ENCODE results near the gene PTPRD.
"Not testable (repeated sequence)": the region's sequence is repeated elsewhere in the genome, so short reads cannot be mapped to it uniquely, and the experiment has no call there.

Gene PTPRD

GRCh38 chr9:9319007-9319406, 1293.8 kb downstream of the PTPRD start:
- Histone ChIP-seq H3K4me3 (ENCODE audit: low read depth, low read length) (no peak overlapping the region), H3K4me1 (ENCODE audit: control insufficient read depth, insufficient read depth, low read length) (no peaks in the 10 kb centered on the region), H3K9ac (ENCODE audit: low read depth, low read length) (no peak overlapping the region), H3K27me3 (ENCODE audit: control insufficient read depth, insufficient read depth, low read length) (no peaks in the 10 kb centered on the region), H3K9me3 (ENCODE audit: control insufficient read depth, insufficient read depth, low read length) (no peaks in the 10 kb centered on the region), H3K36me3 (ENCODE audit: control insufficient read depth, insufficient read depth, low read length) (no peaks in the 10 kb centered on the region)

- H3K4me3 ChIP-seq (ENCODE audit: low read depth, low read length); H3K4me1 ChIP-seq (ENCODE audit: control insufficient read depth, insufficient read depth, low read length); H3K36me3 ChIP-seq (ENCODE audit: control insufficient read depth, insufficient read depth, low read length); H3K9ac ChIP-seq (ENCODE audit: low read depth, low read length); H3K9me3 ChIP-seq (ENCODE audit: control insufficient read depth, insufficient read depth, low read length); H3K27me3 ChIP-seq (ENCODE audit: control insufficient read depth, insufficient read depth, low read length): not testable (repeated sequence)
These were observed 1302.1 kb downstream of the PTPRD start for GRCh38 chr9:9310743-9311142.

GRCh38 chr9:9305600-9305999, 1307.2 kb downstream of the PTPRD start:
- Histone ChIP-seq H3K4me3 (ENCODE audit: low read depth, low read length) (no peak overlapping the region), H3K9ac (ENCODE audit: low read depth, low read length) (no peak overlapping the region), H3K4me1 (ENCODE audit: control insufficient read depth, insufficient read depth, low read length) (no peaks in the 10 kb centered on the region), H3K36me3 (ENCODE audit: control insufficient read depth, insufficient read depth, low read length) (no peaks in the 10 kb centered on the region), H3K27me3 (ENCODE audit: control insufficient read depth, insufficient read depth, low read length) (no peaks in the 10 kb centered on the region), H3K9me3 (ENCODE audit: control insufficient read depth, insufficient read depth, low read length) (no peaks in the 10 kb centered on the region)

- no peaks in the 10 kb centered on the region for H3K27me3 ChIP-seq (ENCODE audit: control insufficient read depth, insufficient read depth, low read length)
- no peaks in the 10 kb centered on the region for H3K9me3 ChIP-seq (ENCODE audit: control insufficient read depth, insufficient read depth, low read length)
- H3K36me3 ChIP-seq (ENCODE audit: control insufficient read depth, insufficient read depth, low read length) = no peaks in the 10 kb centered on the region
- no peak overlapping the region for H3K4me3 ChIP-seq (ENCODE audit: low read depth, low read length)
- H3K4me1 ChIP-seq (ENCODE audit: control insufficient read depth, insufficient read depth, low read length) = no peaks in the 10 kb centered on the region
- no peak overlapping the region for H3K9ac ChIP-seq (ENCODE audit: low read depth, low read length)
These were observed 1313.7 kb downstream of the PTPRD start for GRCh38 chr9:9299134-9299533.

GRCh38 chr9:9286001-9286400, 1326.8 kb downstream of the PTPRD start:
- H3K36me3 ChIP-seq (ENCODE audit: control insufficient read depth, insufficient read depth, low read length) = no peaks in the 10 kb centered on the region
- no peak overlapping the region for H3K4me3 ChIP-seq (ENCODE audit: low read depth, low read length)
- H3K9ac ChIP-seq (ENCODE audit: low read depth, low read length) = no peak overlapping the region

GRCh38 chr9:9284201-9284600, 1328.6 kb downstream of the PTPRD start:
- no peaks in the 10 kb centered on the region for H3K9me3 ChIP-seq (ENCODE audit: control insufficient read depth, insufficient read depth, low read length)
- H3K4me3 ChIP-seq (ENCODE audit: low read depth, low read length) = no peak overlapping the region
- no peaks in the 10 kb centered on the region for H3K27me3 ChIP-seq (ENCODE audit: control insufficient read depth, insufficient read depth, low read length)

More at GRCh38 chr9:9286001-9286400, 1326.8 kb downstream of the PTPRD start:
- Histone ChIP-seq H3K4me1 (ENCODE audit: control insufficient read depth, insufficient read depth, low read length) (no peaks in the 10 kb centered on the region), H3K27me3 (ENCODE audit: control insufficient read depth, insufficient read depth, low read length) (no peaks in the 10 kb centered on the region), H3K9me3 (ENCODE audit: control insufficient read depth, insufficient read depth, low read length) (no peaks in the 10 kb centered on the region)

GRCh38 chr9:9283159-9283986, 1329.4 kb downstream of the PTPRD start:
- no peaks in the 10 kb centered on the region for H3K4me1 ChIP-seq (ENCODE audit: control insufficient read depth, insufficient read depth, low read length)
- H3K36me3 ChIP-seq (ENCODE audit: control insufficient read depth, insufficient read depth, low read length) = no peaks in the 10 kb centered on the region
- H3K9me3 ChIP-seq (ENCODE audit: control insufficient read depth, insufficient read depth, low read length) = no peaks in the 10 kb centered on the region
- H3K9ac ChIP-seq (ENCODE audit: low read depth, low read length) = no peak overlapping the region
- H3K27me3 ChIP-seq (ENCODE audit: control insufficient read depth, insufficient read depth, low read length) = no peaks in the 10 kb centered on the region
- no peak overlapping the region for H3K4me3 ChIP-seq (ENCODE audit: low read depth, low read length)

More at GRCh38 chr9:9284201-9284600, 1328.6 kb downstream of the PTPRD start:
- H3K36me3 ChIP-seq (ENCODE audit: control insufficient read depth, insufficient read depth, low read length) = no peaks in the 10 kb centered on the region
- H3K9ac ChIP-seq (ENCODE audit: low read depth, low read length) = no peak overlapping the region
- no peaks in the 10 kb centered on the region for H3K4me1 ChIP-seq (ENCODE audit: control insufficient read depth, insufficient read depth, low read length)

- Histone ChIP-seq H3K4me3 (ENCODE audit: low read depth, low read length) (no peak overlapping the region), H3K27me3 (ENCODE audit: control insufficient read depth, insufficient read depth, low read length) (no peaks in the 10 kb centered on the region), H3K36me3 (ENCODE audit: control insufficient read depth, insufficient read depth, low read length) (no peaks in the 10 kb centered on the region), H3K4me1 (ENCODE audit: control insufficient read depth, insufficient read depth, low read length) (no peaks in the 10 kb centered on the region), H3K9ac (ENCODE audit: low read depth, low read length) (no peak overlapping the region), H3K9me3 (ENCODE audit: control insufficient read depth, insufficient read depth, low read length) (no peaks in the 10 kb centered on the region)
These were observed 1337.2 kb downstream of the PTPRD start for GRCh38 chr9:9275601-9276000.

- Histone ChIP-seq H3K4me1 (ENCODE audit: control insufficient read depth, insufficient read depth, low read length) (peaks cover 4% of the 10 kb centered on the region), H3K9me3 (ENCODE audit: control insufficient read depth, insufficient read depth, low read length) (no peaks in the 10 kb centered on the region), H3K9ac (ENCODE audit: low read depth, low read length) (no peak overlapping the region), H3K36me3 (ENCODE audit: control insufficient read depth, insufficient read depth, low read length) (no peaks in the 10 kb centered on the region), H3K4me3 (ENCODE audit: low read depth, low read length) (no peak overlapping the region), H3K27me3 (ENCODE audit: control insufficient read depth, insufficient read depth, low read length) (no peaks in the 10 kb centered on the region)
These were observed 1354.8 kb downstream of the PTPRD start for GRCh38 chr9:9257999-9258498.

GRCh38 chr9:9246726-9247125, 1366.1 kb downstream of the PTPRD start:
- no peaks in the 10 kb centered on the region for H3K4me1 ChIP-seq (ENCODE audit: control insufficient read depth, insufficient read depth, low read length)
- H3K36me3 ChIP-seq (ENCODE audit: control insufficient read depth, insufficient read depth, low read length) = no peaks in the 10 kb centered on the region
- no peaks in the 10 kb centered on the region for H3K9me3 ChIP-seq (ENCODE audit: control insufficient read depth, insufficient read depth, low read length)
- H3K4me3 ChIP-seq (ENCODE audit: low read depth, low read length) = no peak overlapping the region
- H3K9ac ChIP-seq (ENCODE audit: low read depth, low read length) = no peak overlapping the region
- no peaks in the 10 kb centered on the region for H3K27me3 ChIP-seq (ENCODE audit: control insufficient read depth, insufficient read depth, low read length)

- H3K4me3 ChIP-seq (ENCODE audit: low read depth, low read length) = no peak overlapping the region
- peaks cover 5% of the 10 kb centered on the region for H3K9me3 ChIP-seq (ENCODE audit: control insufficient read depth, insufficient read depth, low read length)
- H3K36me3 ChIP-seq (ENCODE audit: control insufficient read depth, insufficient read depth, low read length) = no peaks in the 10 kb centered on the region
- no peaks in the 10 kb centered on the region for H3K4me1 ChIP-seq (ENCODE audit: control insufficient read depth, insufficient read depth, low read length)
- H3K27me3 ChIP-seq (ENCODE audit: control insufficient read depth, insufficient read depth, low read length) = no peaks in the 10 kb centered on the region
- no peak overlapping the region for H3K9ac ChIP-seq (ENCODE audit: low read depth, low read length)
These were observed 1380.9 kb downstream of the PTPRD start for GRCh38 chr9:9231946-9232345.

GRCh38 chr9:9229269-9229668, 1383.5 kb downstream of the PTPRD start:
- no peak overlapping the region for H3K9ac ChIP-seq (ENCODE audit: low read depth, low read length)
- no peak overlapping the region for H3K4me3 ChIP-seq (ENCODE audit: low read depth, low read length)
- H3K9me3 ChIP-seq (ENCODE audit: control insufficient read depth, insufficient read depth, low read length) = peaks cover 5% of the 10 kb centered on the region
- H3K4me1 ChIP-seq (ENCODE audit: control insufficient read depth, insufficient read depth, low read length) = no peaks in the 10 kb centered on the region
- H3K36me3 ChIP-seq (ENCODE audit: control insufficient read depth, insufficient read depth, low read length) = no peaks in the 10 kb centered on the region
- no peaks in the 10 kb centered on the region for H3K27me3 ChIP-seq (ENCODE audit: control insufficient read depth, insufficient read depth, low read length)
